GM20431 (cell line): Measurements from ENCODE around the gene CSTB.

Experiments used
- in situ Hi-C: fragments of 300-500 bp; cut with MseI, MboI; formaldehyde crosslinking; loops from one replicate; pipeline ENCODE4 v1.15.0; 2020; ENCODE audit warnings: low sequenced_read_pairs; ENCODE audit not compliant: unreplicated experiment

CSTB gene

GRCh38 chr21:43770066-43770655 lies 5.9 kb downstream of the CSTB start:
- in situ Hi-C loops: no loop called here

DNA sequence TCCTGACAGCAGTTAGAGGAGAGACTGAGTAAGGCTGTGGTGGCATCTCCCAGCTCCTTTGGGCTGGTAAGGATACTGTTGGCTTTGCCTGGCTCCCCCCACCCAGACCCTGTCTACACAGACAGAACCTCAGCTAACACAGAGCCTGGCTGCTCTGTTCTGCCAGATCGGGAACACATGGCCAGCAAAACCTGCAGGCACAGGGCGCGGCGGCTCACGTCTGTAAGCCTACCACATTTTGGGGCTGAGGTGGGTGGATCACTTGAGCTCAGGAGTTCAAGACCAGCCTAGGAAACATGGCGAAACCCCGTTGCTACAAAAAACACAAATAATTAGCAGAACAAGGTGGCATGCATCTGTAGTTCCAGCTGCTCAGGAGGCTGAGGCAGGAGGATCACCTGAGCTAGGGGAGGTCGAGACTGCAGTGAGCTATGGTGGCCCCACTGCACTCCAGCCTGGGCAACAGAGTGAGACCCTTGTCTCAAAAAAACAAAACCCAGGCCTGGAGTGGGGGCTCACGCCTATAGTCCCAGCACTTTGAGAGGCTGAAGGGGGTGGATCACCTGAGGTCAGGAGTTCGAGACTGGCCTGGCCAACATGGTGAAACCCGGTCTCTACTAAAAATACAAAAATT lies 6.7 kb downstream of the CSTB start:
- in situ Hi-C loops: no loop called here

- in situ Hi-C loops: no loop called here
Observed at GRCh38 chr21:43768868-43769167, 7.3 kb downstream of the CSTB start.

GRCh38 chr21:43767984-43768867 lies 7.9 kb downstream of the CSTB start:
- in situ Hi-C loops: no loop called here

DNA sequence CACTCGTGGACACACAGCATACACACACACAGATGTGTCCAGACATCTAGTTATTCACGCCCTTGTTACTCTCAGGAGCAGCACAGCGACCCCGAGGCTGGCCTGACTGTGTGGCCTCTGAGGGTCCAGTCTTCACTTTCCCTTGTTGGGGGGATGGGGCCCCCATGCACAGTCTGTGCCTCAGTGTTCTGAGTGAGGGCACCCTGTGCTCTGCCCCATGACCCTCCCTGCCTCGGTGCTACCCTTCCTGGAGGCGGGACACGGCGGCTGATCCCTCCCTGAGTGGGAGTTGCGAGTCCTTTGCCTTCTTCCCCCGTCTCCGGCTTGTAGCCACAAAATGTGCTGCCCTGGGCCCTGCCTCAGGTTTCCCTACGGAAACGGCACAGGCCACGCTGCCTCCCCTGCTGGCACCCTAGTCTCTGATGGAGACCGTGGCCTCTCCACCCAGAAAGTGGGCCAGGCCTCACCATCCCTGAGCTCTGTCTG lies 8.6 kb downstream of the CSTB start:
- in situ Hi-C loops: no loop called here

DNA sequence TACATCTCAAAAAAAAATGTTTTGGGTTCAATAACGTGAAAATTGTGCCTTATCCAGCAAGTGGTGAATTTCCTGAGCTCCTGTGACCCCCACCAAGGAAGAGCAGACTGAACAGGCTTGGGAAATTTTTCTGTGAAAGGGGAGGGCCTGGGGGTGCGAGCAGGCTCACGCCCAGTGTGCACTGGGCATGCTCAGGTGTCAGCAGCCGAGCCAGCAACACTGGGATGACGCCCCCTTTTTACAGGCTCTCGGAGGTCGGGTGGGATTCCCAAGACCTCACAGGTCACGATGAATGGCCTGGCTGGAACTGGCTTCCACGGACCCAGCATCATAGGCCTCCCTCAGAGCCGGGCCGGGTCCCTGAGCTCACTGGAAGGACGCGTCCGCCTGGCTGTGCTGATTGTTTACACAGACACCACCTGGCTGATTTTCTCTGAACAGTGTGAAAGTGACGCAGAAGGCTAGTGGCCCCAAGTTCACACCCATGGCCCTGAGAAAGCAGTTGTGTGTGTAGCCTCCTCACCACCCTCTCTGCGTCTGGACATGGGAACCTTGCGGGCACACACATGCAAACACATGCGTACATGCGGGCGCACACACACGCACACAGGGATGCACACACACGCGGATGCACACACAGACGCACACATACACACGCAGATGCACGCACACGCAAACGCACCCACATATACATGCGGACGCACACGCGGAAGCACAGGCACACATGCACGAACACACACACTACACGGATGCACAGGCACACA lies 9.2 kb downstream of the CSTB start:
- in situ Hi-C loops: no loop called here

GRCh38 chr21:43764576-43765495 lies 11.3 kb downstream of the CSTB start:
- in situ Hi-C loops: no loop called here

GRCh38 chr21:43763901-43764523 lies 12.1 kb downstream of the CSTB start:
- in situ Hi-C loops: no loop called here

- in situ Hi-C loops: no loop called here
Observed at GRCh38 chr21:43762303-43763128, 13.6 kb downstream of the CSTB start.

DNA sequence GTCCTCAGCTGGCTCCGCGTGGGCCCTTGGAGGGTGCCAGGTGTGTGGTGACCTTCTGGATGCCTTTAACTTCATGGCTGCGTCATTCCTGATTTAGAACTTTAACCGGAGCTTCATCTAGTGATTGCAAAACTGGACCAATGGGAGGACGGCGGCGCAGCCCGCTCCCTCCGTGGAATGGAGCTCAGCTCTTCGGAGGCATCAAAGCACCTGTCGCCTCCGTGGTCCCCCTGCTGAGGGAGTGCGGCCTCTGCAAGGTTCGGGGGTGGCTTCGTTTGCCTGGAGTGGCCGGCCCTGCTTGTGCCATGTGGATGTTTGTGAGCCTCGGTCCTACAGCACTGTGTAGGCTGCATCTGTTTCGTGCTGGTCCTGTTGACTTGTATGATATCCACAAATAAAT lies 14.2 kb downstream of the CSTB start:
- in situ Hi-C loops: no loop called here

DNA sequence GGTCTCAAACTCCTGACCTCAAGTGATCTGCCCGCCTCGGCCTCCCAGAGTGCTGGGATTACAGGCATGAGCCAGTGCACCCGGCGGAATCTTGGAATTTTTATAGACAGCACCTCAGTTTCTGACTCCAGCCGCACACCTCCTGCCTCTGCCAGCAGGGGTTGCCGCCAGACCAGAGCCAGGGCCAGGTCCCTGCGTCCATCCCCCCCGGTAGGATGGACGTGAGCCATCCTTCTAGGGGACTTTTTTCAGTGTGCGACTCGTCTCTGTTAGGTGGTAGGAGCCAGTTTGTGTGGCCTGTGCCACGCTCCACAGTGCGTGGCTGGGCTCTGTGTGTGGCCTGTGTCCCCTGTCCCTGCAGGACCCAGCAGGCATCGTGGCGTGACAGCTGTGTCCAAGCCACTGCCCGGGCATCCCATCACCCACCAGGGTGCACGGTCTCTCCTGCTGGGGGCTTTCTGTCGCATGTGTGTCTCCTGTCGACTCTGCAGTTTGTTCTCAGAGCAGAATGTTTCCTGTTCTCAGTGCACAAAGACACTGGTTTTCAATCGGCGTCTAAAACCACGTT lies 15.6 kb downstream of the CSTB start:
- in situ Hi-C loops: no loop called here

- in situ Hi-C loops: no loop called here
Observed at GRCh38 chr21:43759651-43760050, 16.5 kb downstream of the CSTB start.

DNA sequence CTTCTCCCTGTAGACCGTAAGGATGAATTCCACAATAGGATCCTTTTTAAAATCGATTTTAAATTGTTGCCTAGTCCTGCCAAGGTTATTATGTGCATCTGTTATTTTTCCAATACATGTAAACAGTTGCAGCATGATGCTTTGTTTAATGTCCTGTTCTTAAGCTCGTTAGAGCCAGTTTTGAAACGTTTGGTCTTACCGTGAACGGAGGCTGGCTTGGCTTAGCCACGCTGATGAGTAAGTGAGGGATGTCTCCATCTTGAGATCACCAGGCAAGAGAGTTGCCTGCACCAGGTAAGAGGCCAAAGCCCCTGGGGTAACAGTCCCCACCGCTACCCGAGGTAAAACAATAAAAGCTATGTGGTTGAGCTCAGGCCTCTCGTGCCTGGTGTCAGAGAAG lies 17.3 kb downstream of the CSTB start:
- in situ Hi-C loops: no loop called here

DNA sequence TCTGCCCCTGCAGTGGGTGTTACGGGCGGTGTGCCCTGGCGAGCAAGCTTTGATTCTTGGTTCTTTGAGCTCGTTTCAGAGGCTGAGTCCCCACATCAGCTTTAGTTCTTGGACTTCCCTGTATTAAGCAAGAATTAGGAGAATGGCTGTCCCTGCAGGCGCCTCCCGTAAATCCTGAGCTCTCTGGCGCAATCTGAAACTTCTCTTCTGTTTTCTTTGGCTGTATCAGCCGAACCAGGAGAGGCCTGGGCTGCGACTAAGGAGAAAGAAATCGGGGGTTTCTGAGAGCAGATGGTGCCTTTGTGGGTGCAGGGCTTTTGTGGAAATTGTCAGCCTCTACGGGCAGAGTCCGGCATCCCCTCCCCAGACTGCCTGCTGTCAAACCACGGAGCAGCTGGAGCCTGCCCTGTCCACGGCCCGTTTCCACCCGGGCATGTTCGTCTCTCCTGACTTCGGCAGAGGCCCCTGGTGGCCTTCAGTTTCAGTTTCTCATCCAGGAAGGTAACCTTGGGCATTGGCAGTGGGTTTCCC lies 17.9 kb downstream of the CSTB start:
- in situ Hi-C loops: no loop called here

DNA sequence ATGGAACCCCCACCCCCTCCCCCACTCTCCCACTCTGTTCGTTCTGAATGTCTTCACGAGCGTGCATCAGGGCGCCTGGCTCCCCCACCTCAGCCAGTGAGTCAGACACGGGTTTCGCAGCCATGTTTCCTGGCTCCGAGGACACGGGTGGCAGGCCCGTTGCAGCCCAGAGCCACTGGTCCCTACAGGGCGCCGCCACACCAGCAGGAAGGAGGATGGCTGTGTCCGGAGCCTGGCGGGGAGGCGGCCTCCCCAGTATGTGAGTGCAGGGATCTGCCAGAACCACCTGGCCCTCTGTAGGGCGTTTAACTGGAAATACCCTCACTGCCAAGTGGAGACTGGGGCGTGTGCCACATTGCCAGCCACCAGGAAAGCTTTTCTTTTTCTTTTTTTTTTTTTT lies 18.5 kb downstream of the CSTB start:
- in situ Hi-C loops: no loop called here

DNA sequence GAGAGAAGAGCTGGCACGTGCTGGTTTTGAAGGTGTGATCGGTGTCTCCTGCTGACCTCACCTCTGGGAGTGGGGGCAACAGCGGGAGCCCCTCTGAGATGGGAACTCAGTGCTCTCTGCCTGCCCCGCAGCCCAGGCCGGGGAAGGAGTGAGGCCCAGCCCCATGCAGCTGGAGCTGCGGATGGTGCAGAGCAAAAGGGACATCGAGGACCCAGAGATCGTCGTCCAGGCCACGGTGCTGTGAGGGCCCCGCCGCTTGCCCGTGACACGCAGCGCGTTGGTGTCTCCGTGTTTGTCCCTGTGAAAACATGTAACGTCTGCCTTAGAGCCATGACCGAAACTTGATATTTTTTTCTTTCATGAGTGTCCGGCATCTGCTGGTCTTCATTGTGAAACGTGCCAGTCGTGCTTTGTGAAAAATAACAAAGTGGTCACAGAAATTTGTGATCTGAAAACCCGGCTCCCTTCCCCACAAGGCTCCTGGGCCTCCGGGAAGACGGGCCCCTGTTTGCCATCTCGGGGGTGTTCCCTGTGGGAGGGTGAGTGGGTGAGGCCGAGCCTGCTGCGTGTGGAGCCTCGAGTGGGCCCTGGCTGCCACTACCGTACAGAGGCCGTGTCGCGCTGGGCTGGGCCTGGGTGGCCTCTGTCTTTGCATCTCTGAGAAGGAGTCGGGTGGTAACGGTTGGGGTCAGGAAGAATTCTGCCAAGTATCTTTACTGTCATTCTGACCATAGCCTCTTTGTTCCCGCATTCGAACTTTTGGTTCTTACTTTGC lies 20.1 kb downstream of the CSTB start:
- in situ Hi-C loops: no loop called here
